ENCODE data around the gene TVP23C.
"Not testable (repeated sequence)": the region's sequence is repeated elsewhere in the genome, so short reads cannot be mapped to it uniquely, and the experiment has no call there.

Gene TVP23C

DNA sequence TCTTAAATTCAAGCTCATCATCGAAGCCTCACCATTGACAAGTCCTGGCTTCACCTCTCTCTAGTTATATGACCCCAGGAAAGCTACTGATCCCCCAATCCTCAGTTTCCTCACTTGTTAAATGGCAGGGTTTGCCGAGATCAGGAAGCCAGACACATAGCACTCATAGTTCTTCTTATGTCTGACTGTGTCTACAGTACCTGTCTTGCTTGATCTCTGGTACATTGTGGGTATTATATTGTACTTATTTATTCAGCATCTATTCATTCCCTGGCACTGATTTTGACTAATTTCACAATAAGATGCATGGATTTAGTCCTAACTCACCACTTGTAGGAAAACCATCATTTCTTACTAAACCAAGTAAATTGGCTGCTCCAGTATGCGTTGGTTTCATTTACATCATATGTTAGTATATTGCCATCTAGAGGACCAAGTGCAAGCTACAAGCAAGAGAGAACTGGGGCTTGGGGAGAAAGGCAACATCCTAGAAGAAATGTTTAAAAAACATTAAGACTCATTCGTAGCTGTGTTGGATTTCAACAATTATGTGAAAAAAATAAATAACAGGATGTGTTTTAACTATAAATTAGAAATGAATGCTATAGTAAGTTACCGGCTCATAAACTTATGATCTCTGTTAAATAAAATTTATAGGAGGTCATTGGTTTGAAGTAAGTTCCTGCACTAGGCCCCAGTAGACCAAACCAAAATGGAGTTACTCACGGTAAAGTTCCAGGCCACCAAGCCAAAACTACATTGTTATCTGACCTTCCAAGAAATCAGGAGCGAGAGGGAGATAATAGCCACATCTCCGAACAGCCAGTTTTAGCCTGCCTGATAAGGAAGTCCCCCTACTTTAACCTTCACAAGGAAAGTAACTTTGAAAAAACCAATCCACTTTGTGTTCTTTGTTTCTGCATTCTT lies 36.7 kb downstream of the TVP23C start:
- peak; percentile 46 for DNase-seq

DNA sequence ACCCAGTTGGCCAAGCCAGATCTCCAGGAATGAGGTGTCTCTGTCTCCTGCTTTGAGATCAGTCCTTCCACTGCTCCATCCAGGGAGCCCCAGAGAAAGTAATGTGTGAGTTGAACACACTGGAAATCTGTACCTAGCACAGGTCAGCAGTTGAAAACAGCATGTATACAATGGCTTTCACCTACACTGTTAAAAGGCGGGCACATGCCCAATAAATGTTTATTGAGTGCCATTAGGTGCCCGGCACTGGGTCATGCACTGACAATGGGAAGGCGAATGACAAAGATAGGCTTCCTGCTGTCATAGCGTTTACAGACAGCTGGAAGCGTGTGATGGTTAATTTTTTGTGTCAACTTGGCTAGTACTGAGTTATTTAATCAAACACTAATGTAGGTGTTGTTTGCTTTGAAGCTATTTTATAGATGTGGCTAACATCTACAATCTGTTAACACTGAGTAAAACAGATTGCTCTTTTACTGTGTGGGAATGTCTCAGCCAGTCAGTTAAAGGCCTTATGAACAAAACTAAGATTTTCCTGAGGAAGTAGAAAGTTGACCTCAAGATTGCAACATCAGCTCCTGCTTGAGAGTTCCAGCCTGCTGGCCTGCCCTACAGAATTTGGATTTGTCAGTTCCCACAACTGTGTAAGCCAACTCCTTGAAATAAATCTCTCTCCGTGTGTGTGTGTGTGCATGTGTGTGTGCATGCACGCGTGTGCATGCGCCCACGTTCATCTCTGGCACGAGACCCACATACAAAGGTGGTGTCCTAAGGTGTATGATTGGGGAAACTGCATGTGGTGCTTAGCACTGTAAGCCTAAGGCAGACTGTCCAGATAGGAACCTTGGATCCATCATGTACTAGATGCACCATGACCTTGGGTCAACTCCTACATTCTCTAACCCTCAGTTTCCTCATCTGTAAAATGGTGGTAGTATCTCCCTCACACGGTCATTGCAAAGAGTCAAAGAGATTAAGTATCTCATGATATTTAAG lies 38.0 kb downstream of the TVP23C start:
- not testable (repeated sequence) for DNase-seq

DNA sequence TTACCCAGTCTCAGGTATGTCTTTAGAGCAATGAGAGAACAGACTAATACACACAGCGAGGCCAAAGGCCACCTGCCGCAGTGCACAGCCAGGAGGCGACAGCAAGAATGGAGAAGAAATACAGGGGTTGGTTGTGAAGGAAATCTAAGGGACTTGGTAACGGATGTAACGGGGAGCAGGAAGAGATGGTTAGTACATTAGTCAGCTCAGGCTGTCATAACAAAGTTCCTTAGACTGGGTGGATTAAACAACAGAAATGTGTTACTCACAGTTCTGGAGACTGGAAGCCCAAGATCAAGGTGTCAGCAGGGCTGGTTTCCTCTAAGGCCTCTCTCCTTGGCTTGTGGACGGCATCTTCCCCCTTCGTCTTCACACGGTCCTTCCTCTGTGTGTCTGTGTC lies 47.1 kb downstream of the TVP23C start:
- DNase-seq: no peak

DNA sequence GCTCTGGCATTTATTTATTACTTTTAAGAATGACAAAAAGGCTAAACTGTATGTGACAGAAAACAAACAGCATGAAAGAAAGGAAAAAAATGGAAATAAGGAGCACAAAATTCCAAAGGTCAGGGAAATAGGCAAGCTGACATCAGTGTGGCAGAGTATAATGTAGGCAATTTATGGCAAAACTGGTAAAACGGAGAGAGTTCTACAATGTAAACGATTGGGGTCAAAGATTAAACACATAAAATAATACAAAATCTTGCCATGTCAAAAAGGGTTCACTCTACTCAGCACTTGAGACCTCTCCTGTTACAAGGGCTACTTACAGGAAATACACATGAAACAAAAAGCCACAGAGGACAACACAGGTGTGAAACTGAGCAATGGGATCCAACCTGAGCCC lies 48.8 kb downstream of the TVP23C start:
- DNase-seq: no peak

DNA sequence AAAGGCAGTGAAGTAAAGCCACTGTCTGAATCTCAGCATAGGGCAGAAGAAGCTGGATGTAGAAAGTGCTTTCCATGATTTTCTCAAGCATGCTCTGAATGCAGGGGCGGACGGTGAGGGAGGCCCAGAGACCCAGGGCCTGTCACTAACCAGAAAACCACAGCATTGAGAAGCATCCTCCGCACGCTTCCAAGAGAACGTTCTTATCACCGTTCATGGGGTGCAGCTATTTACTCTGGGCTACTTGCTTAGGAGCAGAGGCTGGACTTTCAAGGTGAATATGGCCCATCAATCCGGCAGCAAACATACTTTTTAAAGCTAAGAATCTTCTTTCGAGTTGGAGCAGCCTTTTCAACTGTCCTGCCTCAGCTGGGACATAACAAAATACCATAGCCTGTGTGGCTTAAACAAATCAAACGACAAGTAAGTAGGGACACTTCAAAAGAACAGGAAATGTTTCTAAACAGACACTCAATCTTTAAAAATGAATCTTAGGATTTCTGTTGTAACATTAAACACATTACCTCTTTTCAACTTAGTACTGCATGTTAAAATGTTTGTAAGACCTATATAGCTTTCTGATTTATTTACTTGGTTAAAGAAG lies 49.3 kb downstream of the TVP23C start:
- DNase-seq: no peak

DNA sequence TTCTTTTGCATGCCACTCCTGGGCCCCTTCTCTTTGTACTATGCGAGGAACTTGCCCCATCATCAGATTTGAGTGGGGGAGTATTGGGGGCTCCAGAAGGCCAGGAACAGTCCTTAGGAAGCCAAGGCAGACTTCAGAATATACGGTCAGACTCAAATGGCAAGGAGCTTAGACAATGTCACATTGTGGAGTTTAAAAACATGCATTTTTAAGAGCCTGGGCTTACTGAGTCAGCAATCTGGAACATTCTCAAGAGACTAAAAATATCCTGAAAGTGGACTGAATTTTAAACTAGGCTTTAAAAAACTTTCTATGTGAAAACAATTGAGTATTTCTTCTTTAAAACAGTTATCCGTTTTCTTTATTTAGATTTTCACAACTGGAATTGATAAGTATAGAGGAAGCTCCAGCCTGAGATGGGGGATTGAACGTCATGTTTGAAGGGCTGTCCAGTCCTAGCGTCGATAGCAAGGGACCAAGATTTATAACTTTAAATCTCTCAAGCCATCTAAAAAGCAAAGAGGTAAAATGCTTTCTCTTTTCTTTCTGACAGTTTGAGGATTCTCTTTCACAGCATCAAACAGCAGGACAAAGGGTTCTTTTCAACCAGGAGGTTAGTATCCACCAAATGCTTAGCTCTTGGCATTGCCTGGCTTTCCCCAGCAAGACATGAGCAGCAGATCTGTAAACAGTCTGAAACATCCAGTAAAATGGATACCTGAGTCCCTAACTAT lies 50.1 kb downstream of the TVP23C start:
- no peak for DNase-seq

DNA sequence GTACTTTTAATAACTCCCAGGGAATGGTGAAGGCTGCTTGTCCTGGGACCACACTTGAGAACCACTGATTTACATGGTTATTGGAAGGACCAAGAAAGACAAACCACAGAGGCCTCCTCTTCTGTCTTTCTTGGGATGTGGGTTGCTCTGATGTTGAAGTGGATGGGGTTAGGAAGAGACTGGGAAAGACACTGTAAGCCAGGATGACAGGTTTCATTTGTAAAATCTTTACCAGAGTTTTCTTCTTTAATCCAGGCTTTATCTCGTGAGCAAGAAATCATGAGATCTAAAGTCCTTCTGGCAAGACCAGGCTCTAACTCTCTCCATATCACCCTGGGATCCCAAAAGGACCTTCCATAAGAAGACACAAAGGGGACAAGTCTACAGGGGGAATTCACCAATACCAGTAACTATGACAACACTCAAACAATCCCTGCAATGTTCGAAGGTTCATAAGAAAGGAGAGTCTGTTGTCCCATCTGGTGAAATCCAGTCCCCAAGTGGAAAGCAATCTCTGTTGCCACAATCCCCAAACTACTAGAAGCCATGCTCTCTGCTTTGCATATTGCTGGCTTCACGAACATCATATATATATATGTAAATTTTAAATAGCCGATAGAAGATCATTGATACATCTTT lies 51.1 kb downstream of the TVP23C start:
- DNase-seq: no peak

DNA sequence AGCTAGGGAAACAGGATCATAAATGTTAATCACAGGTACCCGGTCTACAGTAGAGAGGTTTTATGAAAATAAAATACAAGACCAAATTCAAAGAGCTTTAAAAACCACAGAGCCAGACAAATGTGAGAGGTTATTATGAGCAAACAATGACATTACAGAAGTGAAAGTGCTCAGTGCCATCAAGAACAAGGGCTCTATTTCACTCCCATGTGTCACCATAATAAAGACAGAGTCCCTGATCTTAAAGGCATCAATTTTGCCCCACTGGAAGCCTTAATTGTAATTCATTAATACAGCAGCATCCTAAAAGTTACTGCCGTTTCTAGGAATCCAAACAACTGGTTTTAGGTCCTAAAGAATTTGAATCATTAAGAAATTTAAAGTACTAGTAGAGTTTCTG lies 52.1 kb downstream of the TVP23C start:
- DNase-seq: no peak

DNA sequence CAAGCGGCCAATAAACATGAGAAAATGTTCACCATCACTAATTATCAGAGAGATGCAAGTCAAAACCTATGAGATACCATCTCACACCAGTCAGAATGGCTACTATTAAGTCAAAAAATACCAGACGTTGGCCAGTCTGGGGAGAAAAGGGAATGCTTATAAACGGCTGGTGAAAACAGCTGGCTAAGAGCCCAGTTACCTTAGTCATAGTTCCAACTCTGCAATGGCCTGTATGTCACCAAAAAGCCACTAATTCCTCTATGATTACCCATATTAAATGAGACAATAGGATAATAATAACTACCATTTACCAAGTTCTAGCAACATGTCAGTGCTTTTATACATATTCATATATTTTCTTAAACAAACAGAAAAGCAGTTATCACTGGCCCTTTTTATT lies 52.9 kb downstream of the TVP23C start:
- no peak for DNase-seq

DNA sequence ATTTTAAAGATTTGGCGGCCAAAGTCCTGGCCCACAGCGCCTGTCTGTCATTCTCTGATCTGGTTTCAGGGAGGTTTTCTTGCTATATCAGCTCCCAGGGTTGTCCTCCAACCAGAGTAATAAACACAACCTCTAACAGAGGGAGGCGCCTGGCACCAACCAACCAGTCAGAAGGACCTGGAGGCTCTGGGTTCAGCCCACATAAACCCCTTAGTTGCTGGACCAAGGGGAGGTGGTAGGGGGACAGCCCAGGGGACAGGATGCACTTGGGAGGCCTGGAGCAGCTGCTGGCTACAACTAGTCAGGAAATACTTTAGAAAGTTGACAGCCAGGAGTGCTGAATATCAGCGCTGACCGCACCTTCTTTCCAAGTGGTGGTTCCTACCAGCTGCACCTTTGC lies 54.2 kb downstream of the TVP23C start:
- no peak for DNase-seq

DNA sequence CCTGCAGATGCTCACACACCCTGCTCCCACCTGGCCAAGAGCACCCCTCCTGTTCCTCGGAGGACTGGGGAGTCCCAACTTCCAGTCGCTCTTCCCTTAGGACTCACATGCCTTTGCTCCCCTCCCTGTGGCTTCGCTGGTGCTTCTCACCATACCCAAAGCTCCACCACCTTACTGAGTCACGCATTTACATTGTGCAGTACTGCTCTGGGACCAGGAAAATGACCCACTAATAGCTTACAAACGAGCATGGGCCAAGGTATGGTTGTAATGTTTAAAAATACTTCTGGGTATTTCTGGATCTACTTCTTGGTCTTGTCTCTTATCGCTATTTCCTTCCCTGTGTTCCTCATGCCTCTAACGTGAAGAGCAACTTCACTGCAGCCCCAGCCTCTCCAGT lies 54.8 kb downstream of the TVP23C start:
- no peak for DNase-seq

DNA sequence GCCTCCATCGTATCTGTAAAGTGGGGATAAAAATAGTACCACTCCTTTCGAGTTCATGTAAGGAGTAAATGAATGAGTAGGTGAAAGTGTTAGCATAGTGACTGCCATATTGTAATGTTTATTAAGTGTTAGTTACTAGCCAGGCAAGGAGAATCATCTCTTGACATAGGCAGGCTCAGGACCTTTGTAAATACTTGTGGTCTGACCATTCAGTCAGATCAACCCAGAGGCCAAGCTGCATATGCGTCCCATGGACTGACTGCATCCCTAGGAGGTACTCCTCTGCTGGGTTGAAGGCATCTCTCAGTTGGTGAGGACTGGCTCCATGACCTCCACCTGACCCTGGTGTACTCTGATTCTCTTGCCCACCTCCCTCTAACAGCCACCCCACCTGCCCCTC lies 55.4 kb downstream of the TVP23C start:
- no peak for DNase-seq

DNA sequence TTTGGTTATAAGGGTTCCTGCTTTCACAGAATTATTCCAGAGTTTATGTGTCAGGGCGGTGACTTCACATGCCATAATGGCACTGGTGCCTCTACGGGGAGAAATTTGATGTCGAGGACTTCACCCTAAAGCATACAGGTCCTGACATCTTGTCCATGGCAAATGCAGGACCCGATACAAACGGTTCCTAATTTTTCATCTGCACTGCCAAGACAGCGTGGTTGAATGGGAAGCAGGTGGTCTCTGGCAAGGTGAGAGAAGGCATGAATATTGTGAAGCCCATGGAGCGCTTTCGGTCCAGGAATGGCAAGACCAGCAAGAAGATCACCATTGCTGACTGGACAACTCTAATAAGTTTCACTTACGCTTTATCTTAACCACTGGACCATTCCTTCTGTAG lies 56.3 kb downstream of the TVP23C start:
- DNase-seq: no peak

DNA sequence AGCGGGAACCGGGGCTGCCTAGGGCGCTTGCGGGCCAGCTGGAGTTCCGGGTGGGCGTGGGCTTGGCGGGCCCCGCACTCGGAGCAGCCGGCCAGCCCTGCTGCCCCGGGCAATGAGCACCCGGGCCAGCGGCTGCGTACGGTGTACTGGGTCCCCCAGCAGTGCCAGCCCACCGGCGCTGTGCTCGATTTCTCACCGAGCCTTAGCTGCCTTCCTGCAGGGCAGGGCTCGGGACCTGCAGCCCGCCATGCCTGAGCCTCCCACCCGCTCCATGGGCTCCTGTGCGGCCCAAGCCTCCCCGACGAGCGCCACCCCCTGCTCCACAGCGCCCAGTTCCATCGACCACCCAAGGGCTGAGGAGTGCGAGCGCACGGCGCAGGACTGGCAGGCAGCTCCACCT lies 57.6 kb downstream of the TVP23C start:
- not testable (repeated sequence) for DNase-seq

DNA sequence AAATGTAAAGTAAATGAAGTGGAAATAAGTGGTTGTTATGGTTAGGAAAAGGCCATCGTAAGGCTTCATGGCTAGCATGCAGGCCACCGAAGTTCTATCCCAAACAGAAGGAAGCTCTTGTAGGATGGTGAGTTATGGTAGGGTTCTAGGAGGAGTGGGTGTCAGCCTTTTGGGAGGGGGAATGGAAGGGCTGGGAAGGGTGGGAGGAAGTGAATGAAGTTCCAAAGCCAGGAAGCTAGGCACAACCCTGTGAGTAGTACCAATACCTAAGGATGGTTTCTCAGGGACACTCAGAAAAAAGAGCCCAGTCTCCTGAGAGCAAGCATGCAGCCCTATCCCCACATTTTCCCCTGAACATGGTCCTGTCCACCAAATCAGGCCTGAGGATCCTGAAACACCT lies 59.6 kb downstream of the TVP23C start:
- no peak for DNase-seq

DNA sequence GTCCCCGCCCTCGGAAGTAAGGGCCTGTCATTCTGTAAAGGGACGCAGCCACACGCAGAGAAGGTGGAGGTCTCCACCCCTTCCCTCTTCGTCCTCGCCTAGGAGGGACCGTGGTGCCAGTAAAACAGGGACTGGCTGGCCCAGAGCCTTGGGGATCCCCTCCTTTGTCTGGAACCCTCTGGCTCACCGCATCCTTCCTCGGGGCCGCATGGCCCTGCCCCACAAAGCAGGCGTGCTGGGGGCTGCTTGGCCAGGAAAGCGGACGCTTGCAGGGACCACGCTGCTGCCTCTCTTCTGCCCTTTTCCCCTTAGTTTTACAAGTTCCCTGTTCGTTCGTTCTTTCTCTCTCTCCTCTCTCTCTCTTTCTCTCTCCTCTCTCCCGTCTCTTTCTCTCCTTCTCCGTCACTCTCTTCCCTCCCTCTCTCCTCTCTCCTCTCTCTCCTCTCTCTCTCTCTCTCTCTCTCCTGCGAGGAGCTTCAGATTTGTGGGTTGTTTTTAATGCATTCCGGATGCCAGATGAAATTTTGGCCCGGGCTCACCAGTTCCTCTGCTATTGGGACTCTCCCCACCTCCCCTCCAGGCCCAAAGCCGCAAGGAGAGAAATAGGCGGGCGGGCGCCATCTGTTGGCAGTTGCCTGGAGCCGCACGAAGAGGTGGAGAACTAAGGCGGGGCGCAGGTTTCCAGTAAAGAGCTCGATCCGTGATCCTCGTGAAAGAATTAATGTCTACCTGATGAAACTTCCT lies 60.7 kb downstream of the TVP23C start:
- peak; percentile 84 for DNase-seq

DNA sequence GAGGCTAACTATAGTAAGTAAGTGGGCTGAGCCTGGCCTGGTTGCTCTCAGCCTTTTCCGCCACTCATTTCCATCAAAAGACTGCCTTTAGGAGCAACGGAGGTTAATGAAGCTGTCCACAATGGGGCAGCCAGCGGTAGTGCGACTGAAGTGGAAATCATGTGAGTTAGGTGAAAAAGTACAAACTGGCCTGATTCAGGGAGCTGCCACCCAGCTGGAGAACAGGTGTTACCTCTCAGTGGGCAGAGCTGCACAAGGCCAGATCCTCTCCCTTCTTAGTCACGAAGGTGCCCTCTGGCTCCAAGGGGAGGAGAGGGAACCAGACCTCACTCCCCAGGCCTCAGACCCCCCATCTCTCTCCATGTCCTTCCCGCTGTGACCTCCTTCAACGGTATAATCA lies 61.5 kb downstream of the TVP23C start:
- DNase-seq: no peak

DNA sequence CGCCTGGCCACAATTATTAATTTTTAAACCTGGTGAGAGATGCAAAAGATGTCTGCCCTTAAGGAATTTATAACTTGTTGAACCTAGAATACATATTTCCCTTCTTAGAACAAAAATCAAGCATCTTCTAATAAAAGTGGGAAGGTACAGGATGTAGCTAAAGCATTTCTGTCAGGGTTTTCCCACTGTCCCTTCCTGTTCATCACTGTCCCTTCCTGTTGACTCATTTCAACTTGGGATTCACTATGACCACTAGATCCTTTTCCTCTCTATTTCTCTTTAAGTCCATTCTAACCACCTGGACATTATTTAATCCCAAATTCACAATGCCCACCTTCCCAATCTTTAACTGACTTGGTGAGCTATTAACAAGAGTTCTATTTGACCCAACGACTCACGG lies 62.0 kb downstream of the TVP23C start:
- no peak for DNase-seq

DNA sequence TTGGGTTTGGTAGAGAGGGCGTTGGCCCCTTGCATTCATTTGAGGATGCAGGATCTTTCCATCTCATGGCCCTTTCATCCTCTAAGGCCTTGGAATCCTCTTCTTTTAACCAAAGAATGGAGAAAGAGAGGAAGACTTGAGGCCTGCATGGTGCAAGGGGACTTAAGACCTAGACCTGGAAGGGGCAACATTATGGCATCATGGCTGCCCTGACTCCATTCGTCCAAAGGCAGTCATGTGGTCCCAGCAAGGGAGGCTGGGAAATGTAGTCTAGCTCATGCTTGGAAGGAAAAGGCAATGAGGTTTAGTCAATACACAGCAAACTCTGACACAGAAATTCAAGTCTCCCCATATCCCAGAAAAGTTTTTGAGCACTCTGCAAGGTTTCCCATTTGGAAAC lies 65.2 kb downstream of the TVP23C start:
- DNase-seq: peak; percentile 58

DNA sequence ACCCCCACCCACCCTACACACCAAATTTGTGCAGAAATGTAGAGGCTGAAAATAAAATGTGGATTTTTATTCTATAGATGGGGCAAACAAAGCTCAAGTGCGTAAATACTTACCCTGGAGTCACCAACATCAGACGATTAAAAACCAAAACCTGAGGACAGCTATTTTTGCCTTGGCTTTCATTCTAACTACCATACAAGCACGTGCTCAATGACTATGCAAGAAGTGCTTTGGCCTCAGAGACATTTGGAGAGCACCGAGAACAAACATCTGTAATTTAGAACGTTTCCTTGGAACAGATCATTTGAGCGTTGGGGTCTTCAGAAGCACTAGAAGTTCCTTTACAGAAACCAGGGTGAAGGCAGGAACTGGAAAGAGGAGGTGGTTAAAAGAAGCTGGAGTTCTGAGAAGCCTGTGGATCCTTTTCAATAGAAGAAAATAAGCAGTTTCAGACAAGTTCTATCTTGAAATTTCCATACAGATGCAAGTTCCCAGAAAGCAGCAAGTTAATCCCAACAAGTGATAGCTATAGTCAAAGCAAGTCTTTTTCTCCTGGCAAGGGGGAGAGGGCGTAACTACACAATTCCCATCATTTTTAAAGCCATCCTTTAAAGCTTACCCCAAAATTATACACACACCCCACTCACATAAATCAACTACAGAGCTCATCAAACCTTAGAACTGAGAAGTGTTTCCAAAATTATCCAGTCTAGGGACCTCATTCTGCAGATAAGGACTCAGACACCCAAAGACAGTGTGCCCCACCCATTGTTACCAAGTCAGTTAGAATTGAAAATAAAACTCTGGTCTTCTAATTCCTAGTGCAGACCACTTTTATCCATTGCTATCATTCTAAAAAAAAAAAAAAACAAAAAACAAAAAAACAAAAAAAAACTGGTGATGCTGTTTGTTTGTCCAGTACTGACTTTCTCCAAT lies 66.3 kb downstream of the TVP23C start:
- no peak for DNase-seq

Measured in NCI-H82 (cell line).